Chondrocyte (in vitro differentiated cells): ENCODE data around the gene TAGLN. TPM values are rescaled to one million over a fixed set of nuclear protein-coding genes. Genes with fewer than 3 reads are reported as not detected.

ENCODE experiments used
- DNase-seq: peaks from one replicate; pipeline ENCODE4 v3.0.0; 2021; ENCODE audit warnings: mixed read lengths, low spot score
- H3K27ac Mint-ChIP-seq: one replicate; pipeline ENCODE4 v1.8.0; 2021; ENCODE audit warnings: mild to moderate bottlenecking, moderate library complexity, mixed read lengths; ENCODE audit not compliant: unreplicated experiment
- H3K27me3 Mint-ChIP-seq: 2 replicates; pipeline ENCODE4 v1.8.0; 2021; ENCODE audit warnings: low read depth, mixed read lengths
- H3K36me3 Mint-ChIP-seq: 2 replicates; pipeline ENCODE4 v1.8.0; 2021; ENCODE audit warnings: low read depth, mixed read lengths
- H3K4me1 Mint-ChIP-seq: 2 replicates; pipeline ENCODE4 v1.8.0; 2021; ENCODE audit warnings: low read depth, mild to moderate bottlenecking, mixed read lengths
- H3K4me3 Mint-ChIP-seq: one replicate; pipeline ENCODE4 v1.8.0; 2021; ENCODE audit warnings: mild to moderate bottlenecking, moderate library complexity, mixed read lengths; ENCODE audit not compliant: unreplicated experiment
- H3K9me3 Mint-ChIP-seq: 2 replicates; pipeline ENCODE4 v1.8.0; 2021; ENCODE audit warnings: low read depth, mixed read lengths
- long read RNA-seq: library from polyadenylated mRNA; stranded (forward); transcript quantifications from one replicate; pipeline ENCODE4 v2.0.0, GENCODE V29; 2021
- total RNA-seq: library from RNA; stranded (reverse); gene quantifications from 3 replicates; pipeline ENCODE4 v1.2.1, GENCODE V29; 2021
- TF ChIP-seq, protein P1 (sequence below): fragments of 200-600 bp; sonication (generic); IDR thresholded peaks from 2 replicates; pipeline ENCODE4 v1.5.0; 2021; ENCODE audit warnings: antibody characterized with exemption, mild to moderate bottlenecking, moderate library complexity

The TAGLN gene
- 854 to 4,666 TPM (median 4,556 TPM) in 3 replicates for total RNA-seq
- long read RNA-seq, transcript TAGLN-202 (5 exons, 928 nt), result major isoform, 4,468 of 4,715 reads
- long read RNA-seq, transcript TAGLN-201 (5 exons, 1,477 nt), result minor isoform, 8 of 4,715 reads
- long read RNA-seq, transcript TAGLN-207 (4 exons, 2,166 nt), result minor isoform, 59 of 4,715 reads
- long read RNA-seq, partial matches to known transcripts, result 32 of 4,715 reads
- long read RNA-seq, other reads (novel, unspliced or antisense), result 146 of 4,715 reads

DNA sequence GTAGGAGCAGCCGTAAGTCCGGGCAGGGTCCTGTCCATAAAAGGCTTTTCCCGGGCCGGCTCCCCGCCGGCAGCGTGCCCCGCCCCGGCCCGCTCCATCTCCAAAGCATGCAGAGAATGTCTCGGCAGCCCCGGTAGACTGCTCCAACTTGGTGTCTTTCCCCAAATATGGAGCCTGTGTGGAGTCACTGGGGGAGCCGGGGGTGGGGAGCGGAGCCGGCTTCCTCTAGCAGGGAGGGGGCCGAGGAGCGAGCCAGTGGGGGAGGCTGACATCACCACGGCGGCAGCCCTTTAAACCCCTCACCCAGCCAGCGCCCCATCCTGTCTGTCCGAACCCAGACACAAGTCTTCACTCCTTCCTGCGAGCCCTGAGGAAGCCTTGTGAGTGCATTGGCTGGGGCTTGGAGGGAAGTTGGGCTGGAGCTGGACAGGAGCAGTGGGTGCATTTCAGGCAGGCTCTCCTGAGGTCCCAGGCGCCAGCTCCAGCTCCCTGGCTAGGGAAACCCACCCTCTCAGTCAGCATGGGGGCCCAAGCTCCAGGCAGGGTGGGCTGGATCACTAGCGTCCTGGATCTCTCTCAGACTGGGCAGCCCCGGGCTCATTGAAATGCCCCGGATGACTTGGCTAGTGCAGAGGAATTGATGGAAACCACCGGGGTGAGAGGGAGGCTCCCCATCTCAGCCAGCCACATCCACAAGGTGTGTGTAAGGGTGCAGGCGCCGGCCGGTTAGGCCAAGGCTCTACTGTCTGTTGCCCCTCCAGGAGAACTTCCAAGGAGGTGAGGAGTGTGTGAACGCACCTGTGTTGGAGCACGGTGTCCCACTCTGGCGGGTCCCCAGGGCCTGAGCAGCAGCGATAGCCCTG, at the start of gene TAGLN:
Gene TAGLN, plus strand, starts transcription at position 318 of the 863 bp plus-strand sequence. CDS start 3,644 bp downstream, outside the sequence.
- peak within 1 kb of the TSS; percentile 93 for H3K4me3 Mint-ChIP-seq
- peaks cover 60% of the 10 kb centered on the region for H3K4me1 Mint-ChIP-seq
- H3K27ac Mint-ChIP-seq, result peak within 1 kb of the TSS; percentile 95
- H3K36me3 Mint-ChIP-seq, result peaks cover 38% of the 10 kb centered on the region
- no peaks in the 10 kb centered on the region for H3K9me3 Mint-ChIP-seq
- TF ChIP-seq, protein P1, sequence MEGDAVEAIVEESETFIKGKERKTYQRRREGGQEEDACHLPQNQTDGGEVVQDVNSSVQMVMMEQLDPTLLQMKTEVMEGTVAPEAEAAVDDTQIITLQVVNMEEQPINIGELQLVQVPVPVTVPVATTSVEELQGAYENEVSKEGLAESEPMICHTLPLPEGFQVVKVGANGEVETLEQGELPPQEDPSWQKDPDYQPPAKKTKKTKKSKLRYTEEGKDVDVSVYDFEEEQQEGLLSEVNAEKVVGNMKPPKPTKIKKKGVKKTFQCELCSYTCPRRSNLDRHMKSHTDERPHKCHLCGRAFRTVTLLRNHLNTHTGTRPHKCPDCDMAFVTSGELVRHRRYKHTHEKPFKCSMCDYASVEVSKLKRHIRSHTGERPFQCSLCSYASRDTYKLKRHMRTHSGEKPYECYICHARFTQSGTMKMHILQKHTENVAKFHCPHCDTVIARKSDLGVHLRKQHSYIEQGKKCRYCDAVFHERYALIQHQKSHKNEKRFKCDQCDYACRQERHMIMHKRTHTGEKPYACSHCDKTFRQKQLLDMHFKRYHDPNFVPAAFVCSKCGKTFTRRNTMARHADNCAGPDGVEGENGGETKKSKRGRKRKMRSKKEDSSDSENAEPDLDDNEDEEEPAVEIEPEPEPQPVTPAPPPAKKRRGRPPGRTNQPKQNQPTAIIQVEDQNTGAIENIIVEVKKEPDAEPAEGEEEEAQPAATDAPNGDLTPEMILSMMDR, result no peak
- peak; percentile 98 for DNase-seq
- H3K27me3 Mint-ChIP-seq, result no peaks in the 10 kb centered on the region

DNA sequence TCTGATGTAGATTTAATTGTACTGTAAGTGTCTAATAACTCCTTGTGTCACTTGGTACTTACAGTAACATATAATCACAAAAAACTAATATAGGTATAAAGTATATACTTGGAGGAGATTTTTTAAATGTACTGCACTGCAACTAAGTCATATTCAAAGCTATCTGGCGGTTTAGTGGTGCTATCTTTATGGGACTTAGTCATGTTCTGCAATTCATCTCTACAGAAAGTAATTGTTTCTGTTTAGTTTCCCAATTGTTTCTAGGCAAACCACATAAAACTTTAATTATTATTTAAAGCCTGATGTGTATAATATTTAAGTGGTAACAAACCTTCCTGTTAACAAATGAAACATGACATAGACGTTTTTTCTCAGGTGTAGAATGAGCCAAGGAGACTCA, 47.1 kb upstream of the TAGLN start:
- H3K27me3 Mint-ChIP-seq, result no peaks in the 10 kb centered on the region
- TF ChIP-seq, protein P1, result no peak
- H3K9me3 Mint-ChIP-seq, result no peaks in the 10 kb centered on the region
- no peak overlapping the region for H3K4me3 Mint-ChIP-seq
- DNase-seq, result no peak
- H3K27ac Mint-ChIP-seq, result no peak overlapping the region
- peaks cover 24% of the 10 kb centered on the region for H3K4me1 Mint-ChIP-seq
- H3K36me3 Mint-ChIP-seq, result peaks cover 5% of the 10 kb centered on the region

DNA sequence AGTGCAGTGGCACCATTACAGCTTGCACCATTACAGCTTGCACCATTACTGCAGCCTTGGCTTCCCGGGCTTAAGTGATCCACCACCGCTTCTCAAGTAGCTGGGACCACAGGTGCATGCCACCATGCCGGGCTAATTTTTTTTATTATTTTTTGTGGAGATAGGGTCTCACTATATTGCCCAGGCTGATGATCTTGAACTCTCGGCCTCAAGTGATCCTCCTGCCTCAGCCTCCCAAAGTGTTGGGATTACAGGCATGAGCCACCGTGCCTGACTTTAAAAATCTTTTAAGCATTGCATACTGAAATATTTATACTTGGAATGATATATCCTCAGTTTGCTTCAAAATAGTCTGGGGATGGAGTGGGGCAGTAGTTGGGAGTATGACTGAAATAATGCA, 44.7 kb upstream of the TAGLN start:
- H3K4me1 Mint-ChIP-seq, result peaks cover 17% of the 10 kb centered on the region
- peaks cover 4% of the 10 kb centered on the region for H3K36me3 Mint-ChIP-seq
- no peak overlapping the region for H3K27ac Mint-ChIP-seq
- no peak for DNase-seq
- H3K9me3 Mint-ChIP-seq, result no peaks in the 10 kb centered on the region
- TF ChIP-seq, protein P1, result no peak
- no peak overlapping the region for H3K4me3 Mint-ChIP-seq
- no peaks in the 10 kb centered on the region for H3K27me3 Mint-ChIP-seq

DNA sequence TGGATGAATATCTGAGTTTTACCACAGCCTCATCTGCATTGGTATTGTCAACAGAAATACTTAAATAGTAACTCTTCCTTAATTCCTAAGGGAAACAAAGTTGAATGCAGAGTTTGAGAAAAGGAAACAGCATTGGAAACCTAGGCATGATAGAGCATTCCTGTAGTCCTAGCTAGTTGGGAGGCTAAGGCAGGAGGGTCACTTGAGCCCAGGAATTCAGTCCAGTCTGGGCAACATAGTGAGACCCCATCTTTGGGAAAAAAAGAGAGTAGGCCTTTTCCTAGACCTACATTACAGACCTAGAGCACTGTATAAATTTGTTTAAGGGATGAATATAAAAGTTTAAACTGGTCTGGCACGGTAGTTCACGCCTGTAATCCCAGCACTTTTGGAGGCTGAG, 41.7 kb upstream of the TAGLN start:
- no peaks in the 10 kb centered on the region for H3K27me3 Mint-ChIP-seq
- H3K4me1 Mint-ChIP-seq, result peaks cover 6% of the 10 kb centered on the region
- TF ChIP-seq, protein P1, result no peak
- no peaks in the 10 kb centered on the region for H3K9me3 Mint-ChIP-seq
- H3K36me3 Mint-ChIP-seq, result peaks cover 9% of the 10 kb centered on the region
- peak overlapping the region; percentile 75 for H3K27ac Mint-ChIP-seq
- DNase-seq, result no peak
- H3K4me3 Mint-ChIP-seq, result no peak overlapping the region

DNA sequence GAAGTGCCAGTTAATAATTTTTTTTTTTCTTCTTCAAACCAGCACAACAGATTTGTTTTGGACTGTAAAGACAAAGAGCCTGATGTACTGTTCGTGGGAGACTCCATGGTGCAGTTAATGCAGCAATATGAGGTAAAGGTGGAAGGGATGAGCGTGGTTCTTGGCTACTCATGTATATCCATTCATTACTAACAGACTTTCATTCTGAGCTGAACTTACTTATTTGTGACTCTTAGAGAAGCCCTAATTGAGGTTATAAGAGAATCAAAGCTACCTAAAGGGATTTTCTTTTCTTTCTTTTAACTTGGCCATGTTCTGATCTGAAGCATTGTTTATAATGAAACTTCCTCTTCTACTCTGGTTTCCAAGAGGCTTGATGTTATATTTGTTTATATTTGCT, 39.3 kb upstream of the TAGLN start:
- Mint-ChIP-seq H3K9me3 (no peaks in the 10 kb centered on the region), H3K36me3 (peaks cover 12% of the 10 kb centered on the region), H3K4me1 (peaks cover 6% of the 10 kb centered on the region), H3K27ac (no peak overlapping the region), H3K4me3 (no peak overlapping the region), H3K27me3 (no peaks in the 10 kb centered on the region)
- TF ChIP-seq, protein P1, result no peak
- no peak for DNase-seq
